Cardiac muscle cell (in vitro differentiated cells and primary cell): ENCODE measurements around the gene ANKS1A. TPM values are rescaled to one million over a fixed set of nuclear protein-coding genes. Genes with fewer than 3 reads are reported as not detected.
A peak's percentile ranks its signal among the peaks of the same experiment; 100 is the strongest.

Source experiments
- DNase-seq, 2 donors: peaks; one replicate each; pipeline versions ENCODE4 v3.0.0 to v3.0.0-alpha.2; 2010 to 2017; ENCODE audit warnings: low read depth in 1 of 2, low spot score in 1 of 2
- H3K27ac ChIP-seq: fragments of 200-600 bp; sonication (generic); 2 replicates; pipeline ENCODE4 v1.5.1; 2016
- H3K27me3 ChIP-seq: fragments of 200-600 bp; sonication (generic); 2 replicates; pipeline ENCODE4 v1.6.0; 2016; ENCODE audit warnings: control low read depth
- H3K36me3 ChIP-seq: fragments of 200-600 bp; sonication (generic); 2 replicates; pipeline ENCODE4 v1.5.1; 2016; ENCODE audit warnings: control low read depth
- H3K4me1 ChIP-seq: fragments of 200-600 bp; sonication (generic); 2 replicates; pipeline ENCODE4 v1.8.1; 2017; ENCODE audit warnings: low read depth, mild to moderate bottlenecking, mixed run types
- H3K4me3 ChIP-seq: fragments of 200-600 bp; sonication (generic); 2 replicates; pipeline ENCODE4 v1.5.1; 2016; ENCODE audit warnings: mild to moderate bottlenecking
- H3K9me3 ChIP-seq: fragments of 200-600 bp; sonication (generic); 2 replicates; pipeline ENCODE4 v1.5.1; 2017; ENCODE audit warnings: low read depth, mild to moderate bottlenecking, control low read depth
- polyA plus RNA-seq: library from polyadenylated mRNA; unstranded; fragments of >200 nt; fragmentation: Nextera tagmentation; extraction: Ambion mirVana; gene quantifications from 2 replicates; pipeline ENCODE4 v1.2.1, GENCODE V29; 2016
- total RNA-seq: library from RNA; depleted of rRNA; stranded (reverse); fragments of >200 nt; gene quantifications from 2 replicates; pipeline ENCODE4 v1.2.3, GENCODE V29; 2016
- TF ChIP-seq, protein P1 (sequence below): IDR thresholded peaks from 2 replicates; pipeline ENCODE4 v1.5.1; 2012; ENCODE audit warnings: low read depth, mild to moderate bottlenecking, low read length

Gene ANKS1A
- total and polyA plus RNA-seq, 2 experiments from 2014 or later: 11.3 to 27.2 TPM

DNA sequence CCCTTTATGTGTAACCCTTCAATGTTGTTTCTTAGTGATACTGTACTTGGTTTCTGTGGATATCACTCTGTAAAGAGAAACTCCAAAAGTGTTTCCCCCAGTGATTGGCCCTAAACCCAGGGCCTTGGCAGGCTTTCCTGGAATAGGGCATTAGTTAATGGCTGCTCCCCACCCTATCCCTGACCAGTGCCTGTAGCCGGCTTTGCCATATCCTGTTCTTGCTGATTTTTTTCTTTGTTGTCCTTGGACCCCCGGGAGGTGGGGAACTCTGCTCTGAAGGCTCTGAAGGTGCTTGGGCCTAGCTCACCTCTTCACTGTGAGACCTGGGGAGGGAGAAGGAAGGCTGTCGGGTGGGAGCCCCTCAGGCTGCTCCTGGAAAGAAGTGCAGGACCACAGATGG, 131.9 kb downstream of the ANKS1A start:
- no peak overlapping the region for H3K4me3 ChIP-seq
- TF ChIP-seq, protein P1, sequence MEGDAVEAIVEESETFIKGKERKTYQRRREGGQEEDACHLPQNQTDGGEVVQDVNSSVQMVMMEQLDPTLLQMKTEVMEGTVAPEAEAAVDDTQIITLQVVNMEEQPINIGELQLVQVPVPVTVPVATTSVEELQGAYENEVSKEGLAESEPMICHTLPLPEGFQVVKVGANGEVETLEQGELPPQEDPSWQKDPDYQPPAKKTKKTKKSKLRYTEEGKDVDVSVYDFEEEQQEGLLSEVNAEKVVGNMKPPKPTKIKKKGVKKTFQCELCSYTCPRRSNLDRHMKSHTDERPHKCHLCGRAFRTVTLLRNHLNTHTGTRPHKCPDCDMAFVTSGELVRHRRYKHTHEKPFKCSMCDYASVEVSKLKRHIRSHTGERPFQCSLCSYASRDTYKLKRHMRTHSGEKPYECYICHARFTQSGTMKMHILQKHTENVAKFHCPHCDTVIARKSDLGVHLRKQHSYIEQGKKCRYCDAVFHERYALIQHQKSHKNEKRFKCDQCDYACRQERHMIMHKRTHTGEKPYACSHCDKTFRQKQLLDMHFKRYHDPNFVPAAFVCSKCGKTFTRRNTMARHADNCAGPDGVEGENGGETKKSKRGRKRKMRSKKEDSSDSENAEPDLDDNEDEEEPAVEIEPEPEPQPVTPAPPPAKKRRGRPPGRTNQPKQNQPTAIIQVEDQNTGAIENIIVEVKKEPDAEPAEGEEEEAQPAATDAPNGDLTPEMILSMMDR: no peak
- H3K27me3 ChIP-seq: no peaks in the 10 kb centered on the region
- DNase-seq: no peak
- no peaks in the 10 kb centered on the region for H3K9me3 ChIP-seq
- H3K4me1 ChIP-seq: peaks cover 51% of the 10 kb centered on the region
- H3K27ac ChIP-seq: no peak overlapping the region
- H3K36me3 ChIP-seq: no peaks in the 10 kb centered on the region

DNA sequence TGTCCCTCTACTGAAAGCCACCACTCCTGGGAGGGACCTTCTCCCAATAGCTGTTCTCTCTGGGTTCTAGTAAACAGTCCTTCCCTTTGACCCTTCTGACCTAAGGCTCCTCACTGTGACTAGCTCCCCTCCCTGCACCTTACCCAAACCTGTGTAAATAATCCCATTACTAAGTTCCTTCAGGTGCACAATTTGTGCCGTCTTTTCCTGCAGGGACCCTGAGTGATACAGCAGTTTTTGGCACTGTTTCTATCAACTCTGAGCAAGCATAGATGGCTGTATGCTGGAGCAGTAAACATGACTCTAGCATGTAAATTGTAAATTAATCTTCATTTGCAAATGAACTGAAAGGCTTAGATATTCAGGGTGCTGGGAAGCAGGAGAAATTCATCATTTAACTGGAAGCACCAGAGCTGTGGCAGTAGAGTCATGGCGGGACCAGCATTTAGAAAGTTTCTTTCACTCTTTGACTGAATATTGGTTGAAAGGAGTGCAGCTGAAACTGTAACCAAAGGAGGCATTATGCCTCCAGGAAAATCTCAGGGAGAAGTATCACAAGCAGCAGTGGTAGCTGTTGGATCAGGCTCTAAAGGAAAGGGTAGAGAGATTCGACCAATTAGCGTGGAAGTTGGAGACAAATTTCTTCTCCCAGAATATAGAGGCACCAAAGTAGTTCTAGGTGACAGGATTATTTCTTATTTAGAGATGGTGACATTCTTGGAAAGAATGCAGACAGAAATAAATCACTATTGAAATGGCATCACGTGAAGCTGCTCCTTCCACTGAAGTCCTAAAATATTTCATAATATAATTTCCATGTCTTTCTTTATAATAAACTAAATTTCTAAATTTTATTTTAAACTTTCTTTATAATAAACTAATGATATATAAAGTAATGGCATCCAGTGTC, 134.3 kb downstream of the ANKS1A start:
- TF ChIP-seq, protein P1: no peak
- H3K36me3 ChIP-seq: no peaks in the 10 kb centered on the region
- no peak overlapping the region for H3K27ac ChIP-seq
- H3K9me3 ChIP-seq: no peaks in the 10 kb centered on the region
- H3K4me3 ChIP-seq: no peak overlapping the region
- no peaks in the 10 kb centered on the region for H3K27me3 ChIP-seq
- H3K4me1 ChIP-seq: peaks cover 31% of the 10 kb centered on the region
- DNase-seq: no peak

GRCh38 chr6:35024551-35025054, 135.5 kb downstream of the ANKS1A start:
- no peaks in the 10 kb centered on the region for H3K27me3 ChIP-seq
- DNase-seq: peak; percentile 52 to 81
- H3K36me3 ChIP-seq: no peaks in the 10 kb centered on the region
- H3K4me1 ChIP-seq: peaks cover 18% of the 10 kb centered on the region
- no peak overlapping the region for H3K27ac ChIP-seq
- H3K9me3 ChIP-seq: no peaks in the 10 kb centered on the region
- no peak overlapping the region for H3K4me3 ChIP-seq
- TF ChIP-seq, protein P1: no peak

DNA sequence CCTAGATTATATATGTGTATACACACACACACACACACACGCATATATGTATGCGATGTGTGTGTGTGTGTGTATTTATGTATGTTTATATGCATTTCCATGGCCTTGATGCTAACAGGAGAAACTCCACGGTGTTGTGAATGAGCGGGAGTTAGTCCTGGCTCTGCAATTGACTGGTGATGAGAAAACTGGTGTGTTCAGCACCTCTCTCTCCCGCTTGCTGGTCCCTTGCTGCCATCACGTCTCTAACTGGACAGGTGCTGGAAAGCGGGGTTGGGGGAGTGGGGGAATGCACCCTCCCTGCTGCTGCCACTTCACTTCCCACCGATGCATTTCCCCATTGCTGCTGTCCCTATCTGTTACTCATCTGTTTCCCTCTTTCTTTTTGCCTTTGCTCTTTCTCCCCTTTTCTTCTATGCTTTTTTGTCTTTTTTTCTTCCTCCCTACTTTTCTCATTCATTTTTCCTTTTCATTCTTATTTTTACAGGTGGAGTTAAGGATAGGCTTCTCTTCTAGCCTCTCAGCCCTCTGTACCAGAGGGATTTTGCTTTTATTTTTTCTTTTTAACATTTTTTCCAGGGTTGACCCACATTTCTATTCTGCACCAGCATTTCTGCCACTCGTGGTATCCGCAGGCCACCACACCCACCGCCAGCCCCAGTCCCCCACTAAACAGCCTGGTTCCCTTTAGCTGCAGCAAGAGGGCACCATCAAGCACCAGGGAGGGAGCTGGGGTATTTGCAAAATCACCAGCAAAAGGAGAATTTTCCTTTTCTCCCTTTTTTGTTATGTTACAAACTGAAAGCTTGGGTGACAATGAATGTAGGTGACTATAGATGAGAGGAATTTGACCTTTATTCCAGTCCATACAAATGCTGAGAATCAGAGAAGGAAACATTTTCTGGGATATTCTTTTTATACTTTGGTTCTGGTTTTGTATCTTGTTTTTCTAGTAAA, 136.5 kb downstream of the ANKS1A start:
- Histone ChIP-seq H3K4me1 (peaks cover 14% of the 10 kb centered on the region), H3K9me3 (no peaks in the 10 kb centered on the region), H3K4me3 (no peak overlapping the region), H3K27ac (no peak overlapping the region), H3K27me3 (no peaks in the 10 kb centered on the region), H3K36me3 (no peaks in the 10 kb centered on the region)
- DNase-seq: no peak
- TF ChIP-seq, protein P1: peak; percentile 30

GRCh38 chr6:35026434-35027222, 137.6 kb downstream of the ANKS1A start:
- Histone ChIP-seq H3K27me3 (no peaks in the 10 kb centered on the region), H3K36me3 (no peaks in the 10 kb centered on the region), H3K27ac (no peak overlapping the region), H3K4me1 (peaks cover 14% of the 10 kb centered on the region), H3K9me3 (no peaks in the 10 kb centered on the region), H3K4me3 (no peak overlapping the region)
- DNase-seq: no peak
- TF ChIP-seq, protein P1: no peak
